ENCODE data around the gene MEN1. TPM values are rescaled to one million over a fixed set of nuclear protein-coding genes. Genes with fewer than 3 reads are reported as not detected.

Gene MEN1
- total RNA-seq, 1 donor from 2014 or later, result 57.9 TPM

DNA sequence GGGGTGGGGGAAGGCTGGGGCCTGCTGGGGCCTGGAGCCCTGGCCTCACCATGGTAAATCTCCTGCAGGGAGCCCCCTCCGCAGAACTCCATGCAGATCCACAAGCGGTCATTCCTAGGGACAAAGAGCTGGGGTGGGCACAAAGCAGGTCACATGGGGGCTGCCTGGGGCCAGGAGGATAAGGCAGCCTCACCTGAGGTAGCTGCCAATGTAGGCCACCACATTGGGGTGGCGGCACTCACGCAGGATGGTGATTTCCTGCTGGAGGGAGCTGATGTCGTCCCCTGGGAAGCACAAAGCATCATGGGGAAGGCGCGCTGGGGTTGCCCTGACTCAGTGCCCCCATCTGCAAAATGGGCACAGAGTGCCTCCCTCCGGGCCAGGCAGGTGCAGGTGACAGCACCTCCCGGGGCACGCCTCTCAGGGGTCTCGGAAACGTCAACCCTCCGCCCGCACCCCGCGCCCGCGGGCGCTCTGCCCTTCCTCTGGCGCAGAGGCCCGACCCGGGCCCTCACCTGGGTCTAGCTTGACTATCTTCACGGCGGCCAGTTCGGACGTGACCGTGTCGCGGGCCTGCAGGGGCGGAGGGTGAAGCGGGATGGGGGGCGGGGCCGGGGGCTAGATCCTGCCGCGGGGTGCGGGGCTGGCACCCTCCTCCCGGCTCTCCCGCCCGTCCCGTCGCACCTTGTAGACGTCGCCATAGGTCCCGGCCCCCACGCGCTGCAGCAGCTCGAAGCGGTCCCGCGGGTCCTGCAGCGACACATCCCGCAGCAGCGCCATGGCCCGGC, 7.8 kb downstream of the MEN1 start:
- DNase-seq (ENCODE audit: low read depth, low spot score), result no peak
- H3K27me3 Mint-ChIP-seq (ENCODE audit: low read depth), result no peaks in the 10 kb centered on the region
- peak overlapping the region; percentile 78 for H3K4me3 Mint-ChIP-seq
- TF ChIP-seq, protein P1, sequence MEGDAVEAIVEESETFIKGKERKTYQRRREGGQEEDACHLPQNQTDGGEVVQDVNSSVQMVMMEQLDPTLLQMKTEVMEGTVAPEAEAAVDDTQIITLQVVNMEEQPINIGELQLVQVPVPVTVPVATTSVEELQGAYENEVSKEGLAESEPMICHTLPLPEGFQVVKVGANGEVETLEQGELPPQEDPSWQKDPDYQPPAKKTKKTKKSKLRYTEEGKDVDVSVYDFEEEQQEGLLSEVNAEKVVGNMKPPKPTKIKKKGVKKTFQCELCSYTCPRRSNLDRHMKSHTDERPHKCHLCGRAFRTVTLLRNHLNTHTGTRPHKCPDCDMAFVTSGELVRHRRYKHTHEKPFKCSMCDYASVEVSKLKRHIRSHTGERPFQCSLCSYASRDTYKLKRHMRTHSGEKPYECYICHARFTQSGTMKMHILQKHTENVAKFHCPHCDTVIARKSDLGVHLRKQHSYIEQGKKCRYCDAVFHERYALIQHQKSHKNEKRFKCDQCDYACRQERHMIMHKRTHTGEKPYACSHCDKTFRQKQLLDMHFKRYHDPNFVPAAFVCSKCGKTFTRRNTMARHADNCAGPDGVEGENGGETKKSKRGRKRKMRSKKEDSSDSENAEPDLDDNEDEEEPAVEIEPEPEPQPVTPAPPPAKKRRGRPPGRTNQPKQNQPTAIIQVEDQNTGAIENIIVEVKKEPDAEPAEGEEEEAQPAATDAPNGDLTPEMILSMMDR (conservative IDR thresholded peaks at IDR 0.05), result no peak
- H3K4me1 Mint-ChIP-seq, result peaks cover 10% of the 10 kb centered on the region
- H3K27ac Mint-ChIP-seq (ENCODE audit: unreplicated experiment), result no peak overlapping the region
- H3K9me3 Mint-ChIP-seq, result no peaks in the 10 kb centered on the region
- no peaks in the 10 kb centered on the region for H3K36me3 Mint-ChIP-seq (ENCODE audit: low read depth)

DNA sequence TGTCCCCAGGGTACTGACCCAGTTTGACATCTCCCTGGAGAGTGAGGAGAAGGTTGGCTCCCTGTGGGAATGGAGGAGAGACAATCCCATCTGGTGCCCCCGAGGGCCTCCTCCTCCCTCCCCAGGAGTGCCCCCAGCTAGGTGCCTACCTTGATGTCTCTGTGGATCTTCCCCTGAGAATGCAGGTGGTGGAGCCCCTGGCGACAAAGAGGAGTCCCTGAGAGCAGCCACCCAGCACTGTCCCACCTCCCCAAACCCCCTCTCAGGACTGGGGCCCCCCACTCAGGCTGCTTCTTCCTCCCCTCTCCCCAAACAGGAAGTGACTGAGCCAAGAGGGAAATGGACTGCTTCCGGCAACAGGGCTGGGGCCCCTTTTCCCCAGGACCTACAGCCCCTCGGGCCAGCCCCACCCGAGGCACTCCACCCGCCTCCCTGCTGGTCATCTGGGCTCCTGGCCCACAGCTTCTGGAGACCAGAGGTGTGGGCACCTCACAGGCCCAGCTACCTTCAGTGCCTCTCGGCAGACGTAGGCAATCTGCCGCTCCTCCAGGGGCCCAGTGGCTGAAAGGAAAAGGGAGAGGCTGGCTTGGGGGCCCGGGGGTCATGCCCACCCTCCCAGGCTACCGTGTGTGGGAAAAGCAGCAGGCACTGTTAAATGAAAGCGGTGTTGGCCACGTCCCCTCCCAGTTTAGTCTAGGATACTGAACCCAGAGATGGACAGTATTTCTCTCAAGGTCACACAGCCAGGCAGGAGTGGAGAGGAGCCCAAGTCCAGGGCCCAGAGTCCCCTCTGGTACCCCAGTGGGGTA, 8.6 kb downstream of the MEN1 start:
- no peak for DNase-seq (ENCODE audit: low read depth, low spot score)

DNA sequence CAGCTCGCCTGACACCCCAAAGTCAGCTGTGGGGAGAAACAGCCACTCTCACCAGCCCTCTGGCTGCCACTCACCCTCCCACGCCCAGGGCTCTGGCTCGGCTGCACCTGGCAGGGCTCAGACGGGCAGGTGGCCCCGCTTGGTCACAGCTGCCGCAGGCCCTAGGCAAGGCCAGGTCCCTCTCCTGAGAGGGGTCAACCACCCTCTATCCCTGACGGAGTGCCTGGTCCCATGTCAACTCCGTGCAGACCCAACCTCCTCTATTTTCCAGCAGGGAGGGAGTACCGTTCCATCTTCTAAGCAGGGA, 9.2 kb downstream of the MEN1 start:
- Mint-ChIP-seq H3K9me3 (no peaks in the 10 kb centered on the region), H3K27me3 (ENCODE audit: low read depth) (no peaks in the 10 kb centered on the region), H3K36me3 (ENCODE audit: low read depth) (no peaks in the 10 kb centered on the region), H3K4me3 (peak overlapping the region; percentile 62), H3K27ac (ENCODE audit: unreplicated experiment) (no peak overlapping the region), H3K4me1 (peaks cover 10% of the 10 kb centered on the region)
- TF ChIP-seq, protein P1 (conservative IDR thresholded peaks at IDR 0.05), result no peak
- DNase-seq (ENCODE audit: low read depth, low spot score), result no peak

More for the DNA sequence above, 8.6 kb downstream of the MEN1 start:
- Mint-ChIP-seq H3K27me3 (ENCODE audit: low read depth) (no peaks in the 10 kb centered on the region), H3K9me3 (no peaks in the 10 kb centered on the region), H3K4me3 (peak overlapping the region; percentile 78), H3K27ac (ENCODE audit: unreplicated experiment) (no peak overlapping the region), H3K4me1 (peaks cover 10% of the 10 kb centered on the region), H3K36me3 (ENCODE audit: low read depth) (no peaks in the 10 kb centered on the region)
- TF ChIP-seq, protein P1 (conservative IDR thresholded peaks at IDR 0.05), result no peak

DNA sequence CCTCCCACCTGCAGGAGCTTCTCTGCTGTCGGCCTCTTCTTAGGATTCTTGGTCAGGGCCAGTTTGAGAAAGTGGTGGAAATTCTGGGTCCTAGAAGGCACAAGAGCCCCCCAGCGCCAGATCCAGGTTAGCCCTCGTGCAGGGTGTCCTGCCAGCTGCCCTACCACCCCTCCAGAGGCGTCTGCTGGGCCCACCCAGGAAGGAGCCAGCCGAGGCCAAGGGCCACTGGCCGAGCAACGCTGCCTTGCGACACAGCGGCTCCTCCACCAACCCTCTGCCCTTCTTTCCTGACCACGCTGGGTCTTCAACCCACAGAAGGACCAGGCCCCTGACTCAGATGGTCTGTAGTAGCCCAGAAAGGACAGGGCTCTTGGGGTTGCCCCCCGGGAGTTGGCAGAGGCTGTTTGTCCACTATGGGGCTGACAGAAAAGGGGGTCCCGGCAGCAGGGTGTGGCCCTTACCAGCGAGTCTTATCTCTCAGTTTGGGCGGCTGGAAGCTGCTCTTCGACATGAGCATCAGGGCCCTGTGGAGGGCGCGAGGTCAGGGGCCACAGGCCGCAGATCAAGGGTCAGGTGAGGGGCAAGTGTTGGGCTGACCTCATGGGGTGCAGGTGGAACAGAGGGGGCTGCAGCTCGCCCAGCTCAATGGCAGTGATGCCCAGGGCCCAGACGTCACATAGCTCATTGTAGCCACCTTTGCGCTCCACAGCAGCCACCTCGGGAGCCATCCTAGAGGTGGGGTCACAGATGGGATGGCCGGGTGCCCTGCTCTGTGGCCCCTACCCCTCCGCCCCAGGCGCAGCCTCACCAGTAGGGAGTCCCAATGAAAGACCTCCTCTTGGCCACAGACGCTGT, 9.8 kb downstream of the MEN1 start:
- Mint-ChIP-seq H3K36me3 (ENCODE audit: low read depth) (no peaks in the 10 kb centered on the region), H3K9me3 (no peaks in the 10 kb centered on the region), H3K27ac (ENCODE audit: unreplicated experiment) (no peak overlapping the region), H3K4me3 (peak overlapping the region; percentile 62), H3K27me3 (ENCODE audit: low read depth) (no peaks in the 10 kb centered on the region), H3K4me1 (peaks cover 10% of the 10 kb centered on the region)
- DNase-seq (ENCODE audit: low read depth, low spot score), result no peak
- TF ChIP-seq, protein P1 (conservative IDR thresholded peaks at IDR 0.05), result no peak

DNA sequence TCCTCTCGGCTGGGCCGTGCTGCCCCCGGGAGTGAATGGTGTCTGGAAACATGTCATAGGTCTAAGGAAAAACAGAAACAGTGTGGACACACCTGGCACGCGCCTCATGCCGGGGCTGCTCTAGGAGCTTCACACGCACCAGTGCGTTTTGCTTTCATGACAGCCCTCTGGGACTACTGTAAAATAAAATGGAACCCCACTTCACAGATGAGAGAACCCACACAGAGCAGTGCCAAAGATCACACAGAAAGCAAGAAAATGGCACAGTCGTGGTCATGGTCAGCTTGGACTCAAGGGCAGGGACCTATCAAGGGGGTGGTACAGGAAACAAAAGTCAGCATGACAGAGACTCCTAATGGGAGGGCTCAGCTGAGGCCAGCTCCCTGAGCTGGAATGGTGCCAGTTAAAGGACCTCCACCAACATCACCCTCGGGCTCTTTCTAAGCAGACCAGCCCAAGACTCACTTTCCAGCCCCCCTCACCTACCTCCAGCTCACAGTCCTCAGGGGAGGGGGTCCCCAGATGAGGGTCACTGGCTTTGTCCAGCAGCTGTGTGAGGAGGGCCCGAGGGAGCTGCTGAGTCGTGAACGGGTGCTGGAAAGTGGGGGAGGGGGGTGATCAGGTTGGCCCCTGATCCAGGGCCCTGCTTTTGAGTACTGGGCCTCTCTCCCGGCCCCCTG, 10.6 kb downstream of the MEN1 start:
- Mint-ChIP-seq H3K27ac (ENCODE audit: unreplicated experiment) (no peak overlapping the region), H3K36me3 (ENCODE audit: low read depth) (no peaks in the 10 kb centered on the region), H3K27me3 (ENCODE audit: low read depth) (no peaks in the 10 kb centered on the region), H3K9me3 (no peaks in the 10 kb centered on the region), H3K4me3 (peak overlapping the region; percentile 67), H3K4me1 (peaks cover 10% of the 10 kb centered on the region)
- TF ChIP-seq, protein P1 (conservative IDR thresholded peaks at IDR 0.05), result no peak
- DNase-seq (ENCODE audit: low read depth, low spot score), result no peak
